Kidney epithelial cell (primary cell): ENCODE results near the gene MRPL51. TPM values are rescaled to one million over a fixed set of nuclear protein-coding genes. Genes with fewer than 3 reads are reported as not detected.

Source experiments
- DNase-seq: peaks from one replicate; pipeline ENCODE4 v3.0.0-alpha.2; 2010; ENCODE audit warnings: low read depth
- H3K27me3 ChIP-seq: 2 replicates; pipeline ENCODE4 v1.6.0; 2011; ENCODE audit warnings: low read length; ENCODE audit not compliant: control insufficient read depth, insufficient read depth
- H3K36me3 ChIP-seq: 2 replicates; pipeline ENCODE4 v1.5.1; 2011; ENCODE audit warnings: low read length; ENCODE audit not compliant: control insufficient read depth, insufficient read depth
- H3K4me3 ChIP-seq: 2 replicates; pipeline ENCODE4 v1.5.1; 2011; ENCODE audit warnings: low read depth, mild to moderate bottlenecking, control low read depth, low read length
- CTCF ChIP-seq: IDR thresholded peaks from 2 replicates; pipeline ENCODE4 v1.5.1; 2011; ENCODE audit warnings: mild to moderate bottlenecking, moderate library complexity, low read length, control low read depth, inconsistent platforms; ENCODE audit not compliant: insufficient read depth, poor library complexity, severe bottlenecking
- total RNA-seq: library from RNA; depleted of rRNA; stranded (reverse); fragments of >200 nt; gene quantifications from 2 replicates; pipeline ENCODE4 v1.2.3, GENCODE V29; 2015

Gene MRPL51
- total RNA-seq, 1 donor from 2014 or later = 78.3 TPM

- Histone ChIP-seq H3K36me3 (no peaks in the 10 kb centered on the region), H3K4me3 (no peak overlapping the region), H3K27me3 (no peaks in the 10 kb centered on the region)
- no peak for TF ChIP-seq CTCF
- no peak for DNase-seq
These were observed 34.6 kb upstream of the MRPL51 start for GRCh38 chr12:6527711-6528110.

- Histone ChIP-seq H3K4me3 (no peak overlapping the region), H3K27me3 (no peaks in the 10 kb centered on the region), H3K36me3 (no peaks in the 10 kb centered on the region)
- DNase-seq = no peak
- no peak for TF ChIP-seq CTCF
These were observed 33.9 kb upstream of the MRPL51 start for GRCh38 chr12:6526766-6527525.

GRCh38 chr12:6526201-6526600, 33.1 kb upstream of the MRPL51 start:
- H3K36me3 ChIP-seq = no peaks in the 10 kb centered on the region
- DNase-seq = no peak
- H3K4me3 ChIP-seq = no peak overlapping the region
- no peak for TF ChIP-seq CTCF
- H3K27me3 ChIP-seq = no peaks in the 10 kb centered on the region

- no peak for TF ChIP-seq CTCF
- Histone ChIP-seq H3K27me3 (no peaks in the 10 kb centered on the region), H3K4me3 (no peak overlapping the region), H3K36me3 (no peaks in the 10 kb centered on the region)
- DNase-seq = no peak
These were observed 31.6 kb upstream of the MRPL51 start for GRCh38 chr12:6524648-6525047.

- no peak for DNase-seq
- Histone ChIP-seq H3K36me3 (no peaks in the 10 kb centered on the region), H3K4me3 (no peak overlapping the region), H3K27me3 (no peaks in the 10 kb centered on the region)
- TF ChIP-seq CTCF = no peak
These were observed 30.6 kb upstream of the MRPL51 start for GRCh38 chr12:6523708-6524107.

GRCh38 chr12:6522193-6522592, 29.1 kb upstream of the MRPL51 start:
- H3K36me3 ChIP-seq = no peaks in the 10 kb centered on the region
- no peak overlapping the region for H3K4me3 ChIP-seq
- no peak for TF ChIP-seq CTCF
- no peak for DNase-seq
- H3K27me3 ChIP-seq = no peaks in the 10 kb centered on the region
